GM12865 (cell line): ENCODE results near the gene DNMT3B.

Experiments
- DNase-seq: peaks from one replicate; pipeline ENCODE4 v3.0.0; 2010; ENCODE audit warnings: low read depth
- H3K4me3 ChIP-seq: 2 replicates; pipeline ENCODE4 v1.5.1; 2011; ENCODE audit warnings: mild to moderate bottlenecking, low read depth, low read length, control low read depth
- TF ChIP-seq, protein P1 (sequence below): IDR thresholded peaks from 2 replicates; pipeline ENCODE4 v1.5.1; 2011; ENCODE audit warnings: low read length, control low read depth, low read depth, inconsistent platforms; ENCODE audit not compliant: insufficient read depth; ENCODE audit errors: missing control alignments

Gene DNMT3B

DNA sequence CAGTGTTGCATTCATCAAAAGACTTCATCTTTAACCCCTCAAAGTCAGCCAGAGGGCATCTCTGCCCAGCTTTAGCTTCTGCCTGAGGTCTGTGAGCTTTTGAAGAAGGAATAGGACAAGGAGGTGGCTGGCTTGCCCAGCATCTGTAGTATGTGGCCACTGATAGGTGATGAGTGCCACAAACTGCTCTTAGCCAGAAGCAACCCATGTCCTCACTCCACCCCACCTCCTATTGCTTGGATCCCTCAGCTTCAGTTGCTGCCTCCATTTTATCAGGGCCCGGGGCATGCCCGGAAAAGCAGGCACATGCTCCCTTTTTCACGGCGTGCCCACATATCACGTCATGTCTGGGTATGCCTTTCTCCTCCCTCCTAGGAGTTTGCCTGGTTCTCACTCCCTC, 84.7 kb downstream of the DNMT3B start:
- H3K4me3 ChIP-seq, result no peak overlapping the region
- DNase-seq, result no peak
- TF ChIP-seq, protein P1, sequence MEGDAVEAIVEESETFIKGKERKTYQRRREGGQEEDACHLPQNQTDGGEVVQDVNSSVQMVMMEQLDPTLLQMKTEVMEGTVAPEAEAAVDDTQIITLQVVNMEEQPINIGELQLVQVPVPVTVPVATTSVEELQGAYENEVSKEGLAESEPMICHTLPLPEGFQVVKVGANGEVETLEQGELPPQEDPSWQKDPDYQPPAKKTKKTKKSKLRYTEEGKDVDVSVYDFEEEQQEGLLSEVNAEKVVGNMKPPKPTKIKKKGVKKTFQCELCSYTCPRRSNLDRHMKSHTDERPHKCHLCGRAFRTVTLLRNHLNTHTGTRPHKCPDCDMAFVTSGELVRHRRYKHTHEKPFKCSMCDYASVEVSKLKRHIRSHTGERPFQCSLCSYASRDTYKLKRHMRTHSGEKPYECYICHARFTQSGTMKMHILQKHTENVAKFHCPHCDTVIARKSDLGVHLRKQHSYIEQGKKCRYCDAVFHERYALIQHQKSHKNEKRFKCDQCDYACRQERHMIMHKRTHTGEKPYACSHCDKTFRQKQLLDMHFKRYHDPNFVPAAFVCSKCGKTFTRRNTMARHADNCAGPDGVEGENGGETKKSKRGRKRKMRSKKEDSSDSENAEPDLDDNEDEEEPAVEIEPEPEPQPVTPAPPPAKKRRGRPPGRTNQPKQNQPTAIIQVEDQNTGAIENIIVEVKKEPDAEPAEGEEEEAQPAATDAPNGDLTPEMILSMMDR, result no peak

DNA sequence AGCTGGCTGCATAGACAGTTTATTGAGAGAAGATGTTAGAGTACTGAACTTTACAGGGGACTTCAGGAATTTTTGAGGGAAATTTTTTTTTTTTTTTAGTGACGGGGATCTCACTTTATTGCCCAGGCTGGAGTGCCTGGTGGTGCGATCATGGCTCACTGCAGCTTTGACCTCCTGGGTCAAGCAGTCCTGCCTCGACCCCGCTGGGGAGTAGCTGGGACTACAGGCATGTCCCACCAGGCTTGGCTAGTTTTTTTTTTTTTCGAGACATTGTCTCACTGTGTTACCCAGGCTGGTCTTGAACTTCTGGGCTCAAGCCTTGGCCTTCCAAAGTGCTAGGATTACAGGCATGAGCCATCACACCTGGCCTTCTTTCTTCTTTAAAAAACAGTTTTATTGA, 85.8 kb downstream of the DNMT3B start:
- H3K4me3 ChIP-seq, result no peak overlapping the region
- TF ChIP-seq, protein P1, result no peak
- DNase-seq, result no peak

DNA sequence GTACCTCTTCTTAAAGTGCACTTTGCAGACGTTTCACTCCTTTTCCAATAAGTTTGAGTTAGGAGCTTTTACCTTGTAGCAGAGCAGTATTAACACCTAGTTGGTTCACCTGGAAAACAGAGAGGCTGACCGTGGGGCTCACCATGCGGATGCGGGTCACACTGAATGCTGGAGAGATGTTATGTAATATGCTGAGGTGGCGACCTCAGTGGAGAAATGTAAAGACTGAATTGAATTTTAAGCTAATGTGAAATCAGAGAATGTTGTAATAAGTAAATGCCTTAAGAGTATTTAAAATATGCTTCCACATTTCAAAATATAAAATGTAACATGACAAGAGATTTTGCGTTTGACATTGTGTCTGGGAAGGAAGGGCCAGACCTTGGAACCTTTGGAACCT, 86.7 kb downstream of the DNMT3B start:
- TF ChIP-seq, protein P1, result no peak

GRCh38 chr20:32849577-32849976, 87.4 kb downstream of the DNMT3B start:
- no peak for DNase-seq
- no peak overlapping the region for H3K4me3 ChIP-seq
- TF ChIP-seq, protein P1, result no peak

More for the DNA sequence above, 86.7 kb downstream of the DNMT3B start:
- H3K4me3 ChIP-seq, result no peak overlapping the region
- no peak for DNase-seq

- TF ChIP-seq, protein P1, result no peak
Measured at GRCh38 chr20:32855387-32855786, 93.2 kb downstream of the DNMT3B start.

DNA sequence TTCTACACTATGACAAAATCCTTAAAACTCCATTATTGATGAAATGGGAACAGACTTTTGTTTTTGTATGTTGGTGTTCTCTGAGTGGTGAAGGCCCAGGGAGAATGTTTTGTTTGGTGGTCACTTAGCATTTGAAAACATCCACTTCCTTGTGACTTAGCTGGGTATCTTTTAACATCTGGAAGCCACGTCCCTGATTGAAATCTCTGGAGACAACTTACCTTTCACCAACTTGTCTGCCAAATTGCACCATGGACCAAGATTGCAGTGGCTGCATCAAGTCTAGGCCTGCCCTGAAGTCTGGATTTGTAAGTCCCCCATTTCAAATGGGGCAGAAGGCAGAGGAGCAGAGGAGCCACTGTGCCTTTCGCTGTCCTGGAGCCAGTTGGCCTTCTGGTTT, 96.0 kb downstream of the DNMT3B start:
- no peak overlapping the region for H3K4me3 ChIP-seq
- TF ChIP-seq, protein P1, result no peak
- no peak for DNase-seq

More at GRCh38 chr20:32855387-32855786, 93.2 kb downstream of the DNMT3B start:
- no peak overlapping the region for H3K4me3 ChIP-seq
- DNase-seq, result no peak
